ENCODE results near the gene RBM20. TPM values are rescaled to one million over a fixed set of nuclear protein-coding genes. Genes with fewer than 3 reads are reported as not detected.
"Not testable (repeated sequence)": the region's sequence is repeated elsewhere in the genome, so short reads cannot be mapped to it uniquely, and the experiment has no call there.

RBM20 gene
- total RNA-seq, 4 donors from 2014 or later: 1.6 to 18.6 (median 3.2) TPM

- Histone ChIP-seq H3K27ac (no peak overlapping the region), H3K4me3 (no peak overlapping the region), H3K27me3 (no peaks in the 10 kb centered on the region), H3K4me1 (peaks cover 2% of the 10 kb centered on the region), H3K36me3 (no peaks in the 10 kb centered on the region), H3K9me3 (no peaks in the 10 kb centered on the region)
- TF ChIP-seq EP300 (IDR thresholded peaks at IDR 0.05) (no peak), POLR2AphosphoS5 (IDR thresholded peaks at IDR 0.05) (no peak), POLR2A (IDR thresholded peaks at IDR 0.05) (no peak)
- DNase-seq (ENCODE audit: low spot score in 2 of 2): no peak
Measured at GRCh38 chr10:110704070-110704469, 59.9 kb downstream of the RBM20 start.

- Histone ChIP-seq H3K36me3 (no peaks in the 10 kb centered on the region), H3K27ac (no peak overlapping the region), H3K9me3 (no peaks in the 10 kb centered on the region), H3K4me3 (no peak overlapping the region), H3K4me1 (peaks cover 2% of the 10 kb centered on the region), H3K27me3 (no peaks in the 10 kb centered on the region)
- DNase-seq (ENCODE audit: low spot score in 2 of 2): no peak
- TF ChIP-seq POLR2AphosphoS5 (IDR thresholded peaks at IDR 0.05) (no peak), EP300 (IDR thresholded peaks at IDR 0.05) (no peak)
- WGBS: 90% methylated on average over 5 of the region's 5 CpGs
Measured at GRCh38 chr10:110704906-110705476, 60.9 kb downstream of the RBM20 start.

- H3K36me3 ChIP-seq; H3K27ac ChIP-seq; H3K27me3 ChIP-seq; H3K4me1 ChIP-seq; DNase-seq (ENCODE audit: low spot score in 2 of 2); H3K4me3 ChIP-seq; H3K9me3 ChIP-seq: not testable (repeated sequence)
- 93% methylated on average over 4 of the region's 4 CpGs for WGBS
Measured at GRCh38 chr10:110705596-110705995, 61.5 kb downstream of the RBM20 start.

- H3K27me3 ChIP-seq: no peaks in the 10 kb centered on the region
- H3K36me3 ChIP-seq: no peaks in the 10 kb centered on the region
- no peak overlapping the region for H3K4me3 ChIP-seq
- WGBS: 45% methylated on average over 5 of the region's 5 CpGs
- no peak for TF ChIP-seq POLR2A (IDR thresholded peaks at IDR 0.05)
- no peak for TF ChIP-seq CTCF (IDR thresholded peaks at IDR 0.05)
- H3K4me1 ChIP-seq: no peaks in the 10 kb centered on the region
- DNase-seq (ENCODE audit: low spot score in 2 of 2): no peak
- no peak overlapping the region for H3K27ac ChIP-seq
- H3K9me3 ChIP-seq: no peaks in the 10 kb centered on the region
Measured at GRCh38 chr10:110706690-110707098, 62.6 kb downstream of the RBM20 start.

GRCh38 chr10:110708776-110709443 is 64.8 kb downstream of the RBM20 start:
- Histone ChIP-seq H3K36me3 (no peaks in the 10 kb centered on the region), H3K27me3 (no peaks in the 10 kb centered on the region)
- 92% methylated on average over 8 of the region's 8 CpGs for WGBS

GRCh38 chr10:110709444-110709828 is 65.3 kb downstream of the RBM20 start:
- Histone ChIP-seq H3K27ac (no peak overlapping the region), H3K36me3 (no peaks in the 10 kb centered on the region), H3K4me3 (no peak overlapping the region), H3K27me3 (no peaks in the 10 kb centered on the region), H3K4me1 (no peaks in the 10 kb centered on the region), H3K9me3 (no peaks in the 10 kb centered on the region)
- no peak for TF ChIP-seq POLR2AphosphoS5 (IDR thresholded peaks at IDR 0.05)
- no peak for TF ChIP-seq POLR2A (IDR thresholded peaks at IDR 0.05)
- TF ChIP-seq CTCF (IDR thresholded peaks at IDR 0.05): no peak
- WGBS: 94% methylated on average over 3 of the region's 3 CpGs
- no peak for DNase-seq (ENCODE audit: low spot score in 2 of 2)

More at GRCh38 chr10:110708776-110709443, 64.8 kb downstream of the RBM20 start:
- no peaks in the 10 kb centered on the region for H3K4me1 ChIP-seq
- TF ChIP-seq EP300 (IDR thresholded peaks at IDR 0.05): no peak
- no peak for TF ChIP-seq CTCF (IDR thresholded peaks at IDR 0.05)
- no peak for TF ChIP-seq POLR2A (IDR thresholded peaks at IDR 0.05)
- TF ChIP-seq POLR2AphosphoS5 (IDR thresholded peaks at IDR 0.05): no peak
- H3K4me3 ChIP-seq: no peak overlapping the region
- H3K9me3 ChIP-seq: no peaks in the 10 kb centered on the region
- DNase-seq (ENCODE audit: low spot score in 2 of 2): no peak
- H3K27ac ChIP-seq: no peak overlapping the region

Measured in suprapubic skin (tissue), 4 donors.